ENCODE data around the gene UNCX.

UNCX gene

GRCh38 chr7:1242606-1243289 lies 10.1 kb downstream of the UNCX start:
- no peaks in the 10 kb centered on the region for H3K36me3 ChIP-seq (ENCODE audit: low read length)
- H3K9me2 ChIP-seq (replicated peaks; ENCODE audit: insufficient read depth, low read length) = no peaks in the 10 kb centered on the region
- no peak overlapping the region for H3K4me3 ChIP-seq (ENCODE audit: insufficient read depth, low read length, poor library complexity, severe bottlenecking)
- no peaks in the 10 kb centered on the region for H3F3A ChIP-seq (ENCODE audit: insufficient read depth)
- H3K27ac ChIP-seq (ENCODE audit: low read depth, low read length) = no peak overlapping the region
- H3K9me3 ChIP-seq (ENCODE audit: insufficient read depth, low read length) = no peaks in the 10 kb centered on the region
- H3K27me3 ChIP-seq (ENCODE audit: low read length) = no peaks in the 10 kb centered on the region; the same call in 1 of the 2 replicates
- no peaks in the 10 kb centered on the region for H3K79me2 ChIP-seq (ENCODE audit: insufficient read depth, low read length)
- no peak overlapping the region for H3K4me2 ChIP-seq (ENCODE audit: low read depth, low read length, poor library complexity, severe bottlenecking)
- no peak overlapping the region for H2AFZ ChIP-seq (ENCODE audit: low read depth, low read length, severe bottlenecking)
- H4K20me1 ChIP-seq (ENCODE audit: low read depth, low read length) = no peaks in the 10 kb centered on the region
- H3K9ac ChIP-seq (ENCODE audit: low read length) = no peak overlapping the region
- TF ChIP-seq CTCF (IDR thresholded peaks at IDR 0.05; ENCODE audit: insufficient read depth, low read length, poor library complexity, severe bottlenecking) (no peak), EZH2phosphoT487 (conservative IDR thresholded peaks at IDR 0.05; ENCODE audit: low read length) (no peak)

GRCh38 chr7:1243290-1243963 lies 10.8 kb downstream of the UNCX start:
- no peak overlapping the region for H3K4me2 ChIP-seq (ENCODE audit: low read depth, low read length, poor library complexity, severe bottlenecking)
- TF ChIP-seq EZH2phosphoT487 (conservative IDR thresholded peaks at IDR 0.05; ENCODE audit: low read length) (no peak), CTCF (IDR thresholded peaks at IDR 0.05; ENCODE audit: insufficient read depth, low read length, poor library complexity, severe bottlenecking) (no peak)
- H3F3A ChIP-seq (ENCODE audit: insufficient read depth) = no peaks in the 10 kb centered on the region
- no peaks in the 10 kb centered on the region for H3K9me2 ChIP-seq (replicated peaks; ENCODE audit: insufficient read depth, low read length)
- H4K20me1 ChIP-seq (ENCODE audit: low read depth, low read length) = no peaks in the 10 kb centered on the region
- no peaks in the 10 kb centered on the region; the same call in 1 of the 2 replicates for H3K27me3 ChIP-seq (ENCODE audit: low read length)
- H3K79me2 ChIP-seq (ENCODE audit: insufficient read depth, low read length) = no peaks in the 10 kb centered on the region
- no peak overlapping the region for H3K9ac ChIP-seq (ENCODE audit: low read length)
- no peak overlapping the region for H2AFZ ChIP-seq (ENCODE audit: low read depth, low read length, severe bottlenecking)
- no peak overlapping the region for H3K4me3 ChIP-seq (ENCODE audit: insufficient read depth, low read length, poor library complexity, severe bottlenecking)
- no peaks in the 10 kb centered on the region for H3K36me3 ChIP-seq (ENCODE audit: low read length)
- H3K9me3 ChIP-seq (ENCODE audit: insufficient read depth, low read length) = no peaks in the 10 kb centered on the region
- no peak overlapping the region for H3K27ac ChIP-seq (ENCODE audit: low read depth, low read length)

- Histone ChIP-seq H3K27ac (ENCODE audit: low read depth, low read length) (no peak overlapping the region), H3K27me3 (ENCODE audit: low read length) (no peaks in the 10 kb centered on the region; the same call in 1 of the 2 replicates), H3K9ac (ENCODE audit: low read length) (no peak overlapping the region), H2AFZ (ENCODE audit: low read depth, low read length, severe bottlenecking) (no peak overlapping the region), H3K79me2 (ENCODE audit: insufficient read depth, low read length) (no peaks in the 10 kb centered on the region), H3K36me3 (ENCODE audit: low read length) (no peaks in the 10 kb centered on the region), H3K9me3 (ENCODE audit: insufficient read depth, low read length) (no peaks in the 10 kb centered on the region), H3F3A (ENCODE audit: insufficient read depth) (no peaks in the 10 kb centered on the region), H3K4me3 (ENCODE audit: insufficient read depth, low read length, poor library complexity, severe bottlenecking) (no peak overlapping the region), H3K9me2 (replicated peaks; ENCODE audit: insufficient read depth, low read length) (no peaks in the 10 kb centered on the region), H3K4me2 (ENCODE audit: low read depth, low read length, poor library complexity, severe bottlenecking) (no peak overlapping the region), H4K20me1 (ENCODE audit: low read depth, low read length) (no peaks in the 10 kb centered on the region)
- TF ChIP-seq EZH2phosphoT487 (conservative IDR thresholded peaks at IDR 0.05; ENCODE audit: low read length) = no peak
- no peak for TF ChIP-seq CTCF (IDR thresholded peaks at IDR 0.05; ENCODE audit: insufficient read depth, low read length, poor library complexity, severe bottlenecking)
Observed at GRCh38 chr7:1243964-1244416, 11.3 kb downstream of the UNCX start.
